ENCODE measurements around the gene WDR33.

DNA sequence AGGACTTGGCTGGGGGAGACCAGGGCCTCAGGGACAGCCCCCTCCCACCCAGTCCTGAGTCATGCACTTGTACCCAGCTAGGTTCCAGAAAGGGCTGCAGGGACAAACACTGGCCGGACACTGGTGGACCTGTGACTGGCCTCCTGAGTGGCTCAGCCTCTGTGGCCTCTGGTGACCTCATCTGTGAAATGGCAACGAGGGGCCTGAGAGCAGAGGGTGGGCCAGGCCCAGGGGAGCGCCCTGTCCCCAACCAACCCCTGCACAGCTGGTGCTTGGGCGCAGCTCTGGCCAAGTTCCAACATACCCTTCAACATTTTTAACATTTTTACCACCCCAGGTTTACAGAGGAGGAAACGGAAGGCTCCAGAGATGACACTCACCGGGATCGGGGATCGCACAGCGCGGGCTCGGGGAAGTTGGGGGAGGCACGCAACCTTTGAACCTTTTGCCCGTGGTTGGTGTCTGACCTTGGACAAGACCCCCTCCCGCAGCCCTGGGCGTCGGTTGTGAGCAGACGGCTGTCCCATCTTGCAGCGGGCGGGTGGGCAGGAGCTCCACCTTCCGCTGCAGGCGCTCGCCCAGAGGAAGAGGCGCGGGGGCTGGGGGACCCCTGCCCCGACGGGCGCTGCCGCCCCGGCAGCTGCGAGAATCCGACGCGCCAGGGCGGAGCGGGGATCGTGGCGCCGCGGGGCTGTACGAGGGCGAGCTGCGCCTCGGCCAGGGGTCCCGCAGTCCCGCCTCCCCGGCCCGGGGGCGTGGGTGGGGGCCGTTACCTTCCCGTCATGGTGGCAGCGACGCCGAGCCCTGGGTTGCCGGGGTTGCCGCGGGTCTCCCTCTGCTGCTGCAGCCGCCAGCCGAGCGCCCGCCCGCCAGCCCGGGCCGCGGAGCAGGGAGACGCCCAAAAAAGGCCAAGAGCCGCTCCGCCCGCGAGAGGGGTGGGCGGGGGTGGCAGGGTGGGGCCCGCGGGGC lies 136.4 kb downstream of the WDR33 start:
- TF ChIP-seq, protein P1, sequence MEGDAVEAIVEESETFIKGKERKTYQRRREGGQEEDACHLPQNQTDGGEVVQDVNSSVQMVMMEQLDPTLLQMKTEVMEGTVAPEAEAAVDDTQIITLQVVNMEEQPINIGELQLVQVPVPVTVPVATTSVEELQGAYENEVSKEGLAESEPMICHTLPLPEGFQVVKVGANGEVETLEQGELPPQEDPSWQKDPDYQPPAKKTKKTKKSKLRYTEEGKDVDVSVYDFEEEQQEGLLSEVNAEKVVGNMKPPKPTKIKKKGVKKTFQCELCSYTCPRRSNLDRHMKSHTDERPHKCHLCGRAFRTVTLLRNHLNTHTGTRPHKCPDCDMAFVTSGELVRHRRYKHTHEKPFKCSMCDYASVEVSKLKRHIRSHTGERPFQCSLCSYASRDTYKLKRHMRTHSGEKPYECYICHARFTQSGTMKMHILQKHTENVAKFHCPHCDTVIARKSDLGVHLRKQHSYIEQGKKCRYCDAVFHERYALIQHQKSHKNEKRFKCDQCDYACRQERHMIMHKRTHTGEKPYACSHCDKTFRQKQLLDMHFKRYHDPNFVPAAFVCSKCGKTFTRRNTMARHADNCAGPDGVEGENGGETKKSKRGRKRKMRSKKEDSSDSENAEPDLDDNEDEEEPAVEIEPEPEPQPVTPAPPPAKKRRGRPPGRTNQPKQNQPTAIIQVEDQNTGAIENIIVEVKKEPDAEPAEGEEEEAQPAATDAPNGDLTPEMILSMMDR (IDR thresholded peaks at IDR 0.05 in 2 of 3, conservative IDR thresholded peaks at IDR 0.05 in 1 of 3; ENCODE audit: control insufficient read depth in 2 of 3, extremely low read depth in 1 of 3, insufficient read depth in 1 of 3, low read depth in 3 of 3, low read length in 3 of 3) = no peak
- TF ChIP-seq POLR2A (IDR thresholded peaks at IDR 0.05; ENCODE audit: low read depth, low read length) = no peak
- TF ChIP-seq KAT2A (conservative IDR thresholded peaks at IDR 0.05; ENCODE audit: control insufficient read depth, low read depth, low read length) = no peak
- no peak for TF ChIP-seq RB1 (IDR thresholded peaks at IDR 0.05; ENCODE audit: borderline replicate concordance)
- no peak for TF ChIP-seq HCFC1 (IDR thresholded peaks at IDR 0.05; ENCODE audit: low read length)
- no peak for TF ChIP-seq ZBED1 (IDR thresholded peaks at IDR 0.05; ENCODE audit: borderline replicate concordance)
- TF ChIP-seq POLR2AphosphoS5 (IDR thresholded peaks at IDR 0.05; ENCODE audit: low read length) = no peak
- TF ChIP-seq RAD21 (IDR thresholded peaks at IDR 0.05; ENCODE audit: insufficient read depth, low read depth, low read length) = no peak
- TF ChIP-seq ZNF274 (IDR thresholded peaks at IDR 0.05; ENCODE audit: insufficient read depth, insufficient read length) = no peak
- TF ChIP-seq RFX5 (IDR thresholded peaks at IDR 0.05; ENCODE audit: low read depth, low read length) = no peak
- TF ChIP-seq ZNF384 (IDR thresholded peaks at IDR 0.05; ENCODE audit: borderline replicate concordance, low read depth, low read length) = no peak
- TF ChIP-seq EGR1 (IDR thresholded peaks at IDR 0.05; ENCODE audit: borderline replicate concordance in 1 of 2, low read depth in 2 of 2, low read length in 2 of 2) = no peak
- no peak for TF ChIP-seq ETV6 (conservative IDR thresholded peaks at IDR 0.05 in 1 of 2, IDR thresholded peaks at IDR 0.05 in 1 of 2; ENCODE audit: borderline replicate concordance in 1 of 2, low read depth in 1 of 2)
